RPMI8226 (cell line): ENCODE results near the gene LRRC36.

Experiments used
- DNase-seq: peaks from one replicate; pipeline ENCODE4 v3.0.0-alpha.2; 2015

The LRRC36 gene

GRCh38 chr16:67426950-67427349 lies 100.3 kb downstream of the LRRC36 start:
- no peak for DNase-seq

- DNase-seq = peak; percentile 83
These were observed 101.6 kb downstream of the LRRC36 start for GRCh38 chr16:67428146-67428731.

GRCh38 chr16:67429053-67429798 lies 102.6 kb downstream of the LRRC36 start:
- DNase-seq = no peak

- no peak for DNase-seq
These were observed 103.3 kb downstream of the LRRC36 start for GRCh38 chr16:67429799-67430503.

- DNase-seq = peak; percentile 74
These were observed 103.9 kb downstream of the LRRC36 start for GRCh38 chr16:67430504-67430976.

- peak; percentile 87 for DNase-seq
These were observed 104.6 kb downstream of the LRRC36 start, which contains the start of gene HSD11B2 for GRCh38 chr16:67430977-67431774. Gene HSD11B2 (plus strand): TSS chr16:67431121. CDS start chr16:67431249, 128 bp downstream.

GRCh38 chr16:67431775-67432505 lies 105.3 kb downstream of the LRRC36 start:
- DNase-seq = peak; percentile 42

GRCh38 chr16:67432506-67432890 lies 105.9 kb downstream of the LRRC36 start:
- DNase-seq = no peak

GRCh38 chr16:67433131-67433719 lies 106.6 kb downstream of the LRRC36 start:
- DNase-seq = no peak
